Central memory CD8-positive, alpha-beta T cell (primary cell): Measurements from ENCODE around the gene PEX16.

Experiments
- ATAC-seq: fragments of 150-1000 bp; cut with Tn5 transposase; replicated peaks from 2 replicates; pipeline ENCODE4 v1.10.0; 2022; ENCODE audit warnings: mild to moderate bottlenecking, moderate FRiP score, moderate number of reproducible peaks; ENCODE audit not compliant: poor library complexity, severe bottlenecking; ENCODE audit errors: extremely low read depth
- DNase-seq, 2 donors: peaks; one replicate each; pipeline ENCODE4 v3.0.0; 2021; ENCODE audit warnings: low spot score in 2 of 2
- H3K27ac Mint-ChIP-seq: one replicate; pipeline ENCODE4 v1.8.0; 2022; ENCODE audit warnings: low read depth, mild to moderate bottlenecking, moderate library complexity, mixed read lengths
- H3K27me3 Mint-ChIP-seq: one replicate; pipeline ENCODE4 v1.8.0; 2022; ENCODE audit warnings: mixed read lengths
- H3K36me3 Mint-ChIP-seq: one replicate; pipeline ENCODE4 v1.8.0; 2022; ENCODE audit warnings: mild to moderate bottlenecking, moderate library complexity, mixed read lengths; ENCODE audit not compliant: insufficient read depth
- H3K4me1 Mint-ChIP-seq: one replicate; pipeline ENCODE4 v1.8.0; 2022; ENCODE audit warnings: mixed read lengths
- H3K4me3 Mint-ChIP-seq: one replicate; pipeline ENCODE4 v1.8.0; 2022; ENCODE audit warnings: mild to moderate bottlenecking, moderate library complexity, mixed read lengths
- H3K9me3 Mint-ChIP-seq: one replicate; pipeline ENCODE4 v1.8.0; 2022; ENCODE audit warnings: mixed read lengths

PEX16 gene

DNA sequence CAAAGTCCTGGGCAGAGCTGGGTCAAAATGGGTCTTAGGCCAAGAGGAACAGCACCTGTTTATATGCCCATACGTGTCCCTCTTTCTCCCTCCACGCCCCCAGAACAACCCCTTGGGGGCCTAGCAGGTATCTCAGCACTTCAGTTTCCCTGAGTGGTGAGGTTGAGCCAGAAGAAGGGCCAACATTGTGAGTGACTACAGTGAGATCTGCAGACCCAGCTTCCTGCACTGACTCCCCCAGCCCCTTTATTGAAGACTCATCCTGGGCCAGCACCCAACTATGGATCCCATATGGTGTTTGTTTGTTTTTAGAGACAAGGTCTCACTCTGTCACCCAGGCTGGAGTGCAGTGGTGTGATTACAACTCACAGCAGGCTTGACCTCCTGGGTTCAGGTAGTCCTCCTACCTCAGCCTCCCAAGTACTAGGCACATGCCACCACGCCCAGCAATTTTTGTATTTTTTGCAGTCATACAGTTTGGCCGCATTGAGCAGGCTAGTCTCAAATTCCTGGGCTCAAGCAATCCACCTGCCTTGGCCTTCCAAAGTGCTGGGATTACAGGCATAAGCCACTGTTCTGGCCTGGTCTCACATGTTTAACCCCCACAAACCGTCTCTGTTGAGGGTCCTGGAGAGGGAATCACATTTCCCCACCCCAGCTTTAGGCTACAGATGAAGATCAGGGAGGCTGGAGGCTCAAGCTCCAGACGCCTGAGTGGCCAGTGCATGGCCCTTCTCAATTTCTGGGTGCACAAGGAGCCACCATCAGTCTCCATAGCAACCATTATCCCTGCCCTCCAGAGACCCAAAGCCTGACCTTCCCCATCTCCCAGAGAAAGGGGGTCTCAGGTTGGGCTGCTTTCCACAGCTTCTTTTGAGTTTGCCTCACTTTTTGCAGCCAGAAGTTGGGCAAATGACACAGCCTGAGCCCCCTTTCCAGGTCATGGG lies 3.1 kb upstream of the PEX16 start:
- Mint-ChIP-seq H3K36me3 (peaks cover 12% of the 10 kb centered on the region), H3K4me1 (peaks cover 38% of the 10 kb centered on the region), H3K27me3 (no peaks in the 10 kb centered on the region), H3K27ac (no peak overlapping the region), H3K4me3 (peak overlapping the region; percentile 76), H3K9me3 (no peaks in the 10 kb centered on the region)
- no peak for ATAC-seq
- no peak for DNase-seq

DNA sequence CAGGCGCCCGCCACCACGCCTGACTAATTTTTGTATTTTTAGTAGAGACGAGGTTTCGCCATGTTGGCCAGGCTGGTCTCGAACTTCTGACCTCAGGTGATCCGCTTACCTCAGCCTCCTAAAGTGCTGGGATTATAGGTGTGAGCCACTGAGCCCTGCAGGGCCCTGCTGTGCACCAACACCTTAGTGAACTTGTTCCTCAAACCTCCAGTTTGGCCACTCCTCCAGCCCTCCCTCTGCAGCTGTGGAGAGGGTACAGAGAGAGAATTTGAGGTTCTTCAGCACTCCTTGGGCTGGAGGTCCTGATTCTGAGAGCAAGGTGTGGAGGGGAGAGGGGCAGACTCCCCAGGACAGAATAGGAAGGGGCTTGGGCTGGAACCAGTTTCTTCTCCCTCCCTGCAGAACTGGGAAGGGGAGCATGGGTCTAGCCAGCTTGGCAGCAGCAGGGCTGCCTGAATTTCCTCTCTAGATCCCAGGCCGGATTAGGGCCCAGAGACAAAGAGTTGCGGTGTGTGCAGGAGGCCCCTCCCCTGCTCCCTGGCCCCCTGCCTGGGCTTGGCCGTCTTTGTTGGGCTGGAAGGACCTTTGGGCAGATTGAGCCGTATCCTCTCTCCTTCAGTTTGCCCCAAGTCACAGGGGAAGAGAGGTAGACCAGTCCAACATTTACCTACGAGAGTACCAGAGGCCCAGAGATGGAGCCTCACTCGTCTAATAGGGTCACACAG lies 2.3 kb upstream of the PEX16 start:
- H3K4me3 Mint-ChIP-seq, result peak overlapping the region; percentile 82
- peaks cover 14% of the 10 kb centered on the region for H3K36me3 Mint-ChIP-seq
- ATAC-seq, result no peak
- no peaks in the 10 kb centered on the region for H3K9me3 Mint-ChIP-seq
- H3K27me3 Mint-ChIP-seq, result no peaks in the 10 kb centered on the region
- H3K27ac Mint-ChIP-seq, result peak overlapping the region; percentile 49
- DNase-seq, result no peak
- H3K4me1 Mint-ChIP-seq, result peaks cover 45% of the 10 kb centered on the region

DNA sequence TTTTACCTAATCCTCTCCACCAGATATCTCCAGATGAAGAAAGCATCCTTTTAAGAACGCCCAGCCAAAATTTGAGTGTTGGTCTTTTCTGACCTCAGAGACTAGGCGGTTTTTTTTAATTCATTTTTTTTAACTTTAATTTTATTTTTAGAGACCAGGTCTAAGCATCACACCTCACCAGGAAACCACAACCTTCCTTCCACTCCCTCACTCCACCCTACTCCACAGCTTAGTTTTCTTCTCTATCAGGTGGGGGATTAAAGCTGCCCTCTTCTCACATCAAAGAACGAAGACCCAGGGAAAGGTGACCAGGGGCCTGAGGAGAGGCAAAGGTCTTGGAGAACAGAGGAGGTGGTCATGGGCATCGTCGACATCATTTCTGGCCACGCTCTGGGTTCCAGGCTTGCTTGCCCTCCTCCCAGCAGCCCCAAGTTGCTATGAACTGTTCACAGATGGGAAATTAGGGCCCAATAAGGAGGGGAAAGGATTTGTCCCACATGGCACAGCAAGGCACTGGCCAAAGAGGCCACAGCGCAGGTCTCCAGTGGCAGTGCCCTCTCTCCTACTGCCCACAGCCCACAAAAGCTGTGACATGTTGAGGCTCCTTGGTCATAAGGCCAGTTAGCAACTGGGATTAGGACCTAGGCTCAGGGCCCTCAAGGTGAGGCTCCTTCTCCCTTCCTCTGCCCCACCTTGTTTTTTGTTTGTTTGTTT lies 1.4 kb upstream of the PEX16 start:
- ATAC-seq (no peak), DNase-seq (no peak)
- peak overlapping the region; percentile 82 for H3K4me3 Mint-ChIP-seq
- no peaks in the 10 kb centered on the region for H3K27me3 Mint-ChIP-seq
- H3K36me3 Mint-ChIP-seq, result peaks cover 19% of the 10 kb centered on the region
- peaks cover 40% of the 10 kb centered on the region for H3K4me1 Mint-ChIP-seq
- H3K27ac Mint-ChIP-seq, result peak overlapping the region; percentile 92
- no peaks in the 10 kb centered on the region for H3K9me3 Mint-ChIP-seq

DNA sequence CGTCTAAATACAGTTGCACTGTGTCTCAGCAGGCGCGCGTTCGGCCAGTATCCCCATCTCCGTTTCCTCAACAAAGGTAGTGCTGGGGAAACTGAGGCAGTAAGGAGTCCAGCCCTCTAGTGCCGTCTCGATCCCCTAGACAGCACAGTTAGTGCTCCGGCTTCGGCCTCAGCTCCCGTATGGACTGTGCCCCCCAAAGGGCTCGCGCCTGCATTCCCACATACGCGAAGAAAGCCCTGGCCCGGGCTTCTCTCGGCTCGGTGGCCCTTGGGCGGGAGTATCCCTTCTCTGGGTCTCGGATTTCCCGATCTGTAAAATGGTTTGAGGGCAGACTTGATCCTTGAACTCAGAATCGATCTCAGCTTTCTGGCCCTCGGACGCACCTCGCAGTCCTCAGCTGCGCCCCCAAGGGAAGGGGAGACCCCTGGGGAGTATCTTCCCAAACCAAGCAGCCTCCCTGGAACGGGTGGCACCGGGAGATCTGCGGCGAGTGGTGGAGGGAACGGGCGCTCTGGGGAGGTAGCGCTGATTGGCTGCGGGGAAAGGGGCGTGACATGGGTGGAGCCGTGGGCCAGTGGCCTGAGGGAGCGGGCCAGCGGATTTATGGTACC lies 759 bp upstream of the PEX16 start:
- peak overlapping the region; percentile 82 for H3K4me3 Mint-ChIP-seq
- H3K27ac Mint-ChIP-seq, result peak overlapping the region; percentile 92
- H3K27me3 Mint-ChIP-seq, result no peaks in the 10 kb centered on the region
- DNase-seq (no peak), ATAC-seq (peak; percentile 2)
- H3K9me3 Mint-ChIP-seq, result no peaks in the 10 kb centered on the region
- peaks cover 38% of the 10 kb centered on the region for H3K4me1 Mint-ChIP-seq
- H3K36me3 Mint-ChIP-seq, result peaks cover 23% of the 10 kb centered on the region

DNA sequence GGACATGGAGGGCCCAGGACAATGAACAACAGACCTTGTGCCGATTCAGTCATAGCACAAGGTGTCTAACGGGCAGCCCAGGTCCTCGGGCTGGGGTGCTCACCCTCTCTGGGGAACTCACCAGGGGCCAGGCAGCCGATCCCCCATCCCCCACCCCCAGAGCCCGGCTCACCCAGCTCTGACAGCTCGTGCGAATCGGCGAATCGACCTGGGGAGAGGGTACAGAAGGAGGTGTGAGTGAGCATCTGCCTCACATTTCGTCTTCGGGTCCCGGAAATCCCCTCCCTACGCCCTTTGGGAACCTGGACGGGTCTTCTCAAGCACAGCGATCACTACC lies 423 bp downstream of the PEX16 start:
- peaks cover 38% of the 10 kb centered on the region for H3K4me1 Mint-ChIP-seq
- DNase-seq (no peak), ATAC-seq (peak; percentile 3)
- H3K36me3 Mint-ChIP-seq, result peaks cover 23% of the 10 kb centered on the region
- H3K27ac Mint-ChIP-seq, result peak overlapping the region; percentile 92
- H3K4me3 Mint-ChIP-seq, result peak overlapping the region; percentile 82
- no peaks in the 10 kb centered on the region for H3K9me3 Mint-ChIP-seq
- H3K27me3 Mint-ChIP-seq, result no peaks in the 10 kb centered on the region

DNA sequence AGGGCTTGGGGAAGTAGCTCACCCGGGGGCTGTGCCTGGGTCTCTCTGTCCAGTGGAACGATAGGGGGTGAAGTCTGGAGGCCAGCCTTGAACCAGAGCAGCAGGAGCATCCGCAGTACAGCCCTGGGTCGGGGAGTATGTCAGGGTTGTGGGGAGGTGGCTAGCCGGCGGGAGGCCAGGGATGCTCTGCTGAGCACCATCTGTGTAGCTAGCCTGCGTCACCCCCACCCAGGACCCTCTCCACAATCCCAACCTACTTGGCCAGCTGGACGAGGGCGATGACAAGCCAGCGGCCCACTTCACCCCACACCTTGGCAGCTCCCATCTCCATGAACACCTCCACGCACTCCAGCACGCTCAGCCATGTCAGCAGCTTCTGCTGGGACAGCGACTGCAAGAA lies 2.2 kb downstream of the PEX16 start:
- Mint-ChIP-seq H3K27ac (no peak overlapping the region), H3K4me1 (peaks cover 38% of the 10 kb centered on the region), H3K36me3 (peaks cover 29% of the 10 kb centered on the region), H3K9me3 (no peaks in the 10 kb centered on the region), H3K4me3 (peak overlapping the region; percentile 82), H3K27me3 (no peaks in the 10 kb centered on the region)
- ATAC-seq (no peak), DNase-seq (no peak)

DNA sequence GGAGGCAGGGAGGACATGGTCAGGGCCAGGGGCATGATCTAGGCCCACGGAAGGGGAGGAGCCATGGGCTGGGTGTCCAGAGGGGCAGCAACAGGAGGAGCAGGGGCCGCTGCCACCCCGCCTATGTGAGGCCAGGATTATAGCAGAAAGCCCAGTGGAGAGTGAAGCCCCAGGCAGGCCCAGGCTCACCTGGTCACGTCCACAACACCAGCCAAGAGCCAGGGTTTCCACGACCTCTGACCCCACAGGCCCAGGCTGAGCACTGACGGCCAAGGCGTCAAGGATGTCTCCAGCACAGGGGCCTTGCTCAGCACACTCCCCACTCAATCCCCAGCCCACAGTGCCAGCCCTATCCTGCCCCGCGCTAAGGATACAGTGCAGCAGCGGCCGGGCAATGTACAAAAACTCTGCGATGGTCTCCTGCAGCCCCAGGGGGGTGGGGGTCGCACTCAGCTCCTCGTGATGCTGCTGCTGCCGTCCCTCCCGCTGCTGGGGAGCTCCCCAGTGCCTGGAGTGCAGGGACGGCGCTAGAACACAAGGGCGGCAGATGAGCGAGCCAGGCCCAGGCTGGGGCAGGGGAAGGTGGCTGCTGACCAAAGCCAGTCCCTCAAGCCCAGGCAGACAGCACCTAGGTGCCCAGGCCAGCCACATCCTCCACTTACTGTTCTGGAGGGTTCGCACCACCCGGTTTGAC lies 3.6 kb downstream of the PEX16 start:
- peaks cover 26% of the 10 kb centered on the region for H3K4me1 Mint-ChIP-seq
- no peaks in the 10 kb centered on the region for H3K9me3 Mint-ChIP-seq
- no peaks in the 10 kb centered on the region for H3K27me3 Mint-ChIP-seq
- H3K36me3 Mint-ChIP-seq, result peaks cover 30% of the 10 kb centered on the region
- ATAC-seq, result no peak
- H3K4me3 Mint-ChIP-seq, result peak overlapping the region; percentile 23
- no peak overlapping the region for H3K27ac Mint-ChIP-seq
- no peak for DNase-seq

DNA sequence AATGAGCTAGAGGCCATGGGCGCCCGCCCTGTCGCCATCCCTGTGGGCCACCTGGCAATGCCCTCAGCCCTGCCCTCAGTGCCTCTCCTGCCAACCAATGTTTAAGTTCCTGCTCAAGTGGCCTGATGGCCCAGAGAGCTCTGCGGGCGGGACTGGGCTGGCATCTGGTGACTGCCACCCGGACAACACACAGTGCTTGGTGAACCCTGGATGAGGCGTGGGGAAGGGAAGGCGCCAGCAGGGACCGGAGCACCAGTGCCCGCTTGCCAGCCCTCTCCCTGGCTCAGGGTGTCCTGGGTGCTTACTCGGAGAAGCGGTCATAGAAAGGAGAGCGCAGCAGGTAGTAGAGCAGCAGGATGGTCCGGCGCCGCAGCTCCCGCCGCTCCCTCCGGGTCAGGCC lies 4.2 kb downstream of the PEX16 start:
- H3K4me3 Mint-ChIP-seq, result no peak overlapping the region
- DNase-seq (no peak), ATAC-seq (no peak)
- peaks cover 29% of the 10 kb centered on the region for H3K36me3 Mint-ChIP-seq
- H3K4me1 Mint-ChIP-seq, result peaks cover 27% of the 10 kb centered on the region
- H3K9me3 Mint-ChIP-seq, result no peaks in the 10 kb centered on the region
- peak overlapping the region; percentile 8 for H3K27ac Mint-ChIP-seq
- H3K27me3 Mint-ChIP-seq, result no peaks in the 10 kb centered on the region

DNA sequence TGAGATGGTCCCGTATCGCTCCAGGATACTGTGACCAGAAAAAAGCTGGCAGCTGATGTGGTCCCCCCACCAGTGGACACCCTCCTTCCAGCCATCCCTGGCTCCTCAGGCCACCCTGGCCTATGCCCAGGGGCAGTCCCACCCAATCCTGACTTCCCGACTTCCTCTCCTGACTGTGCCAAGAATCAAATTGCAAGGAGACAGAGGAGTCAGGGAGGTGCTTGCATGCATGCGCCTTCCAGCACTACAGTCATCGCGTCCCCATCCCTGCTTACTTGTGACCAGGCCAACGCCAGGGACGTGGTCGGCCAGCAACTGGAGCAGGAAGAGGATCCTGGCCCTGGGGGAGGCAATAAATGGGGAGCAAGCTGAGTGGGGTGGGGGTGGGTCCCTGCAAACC lies 7.1 kb downstream of the PEX16 start:
- Mint-ChIP-seq H3K36me3 (peaks cover 27% of the 10 kb centered on the region), H3K27ac (no peak overlapping the region)

DNA sequence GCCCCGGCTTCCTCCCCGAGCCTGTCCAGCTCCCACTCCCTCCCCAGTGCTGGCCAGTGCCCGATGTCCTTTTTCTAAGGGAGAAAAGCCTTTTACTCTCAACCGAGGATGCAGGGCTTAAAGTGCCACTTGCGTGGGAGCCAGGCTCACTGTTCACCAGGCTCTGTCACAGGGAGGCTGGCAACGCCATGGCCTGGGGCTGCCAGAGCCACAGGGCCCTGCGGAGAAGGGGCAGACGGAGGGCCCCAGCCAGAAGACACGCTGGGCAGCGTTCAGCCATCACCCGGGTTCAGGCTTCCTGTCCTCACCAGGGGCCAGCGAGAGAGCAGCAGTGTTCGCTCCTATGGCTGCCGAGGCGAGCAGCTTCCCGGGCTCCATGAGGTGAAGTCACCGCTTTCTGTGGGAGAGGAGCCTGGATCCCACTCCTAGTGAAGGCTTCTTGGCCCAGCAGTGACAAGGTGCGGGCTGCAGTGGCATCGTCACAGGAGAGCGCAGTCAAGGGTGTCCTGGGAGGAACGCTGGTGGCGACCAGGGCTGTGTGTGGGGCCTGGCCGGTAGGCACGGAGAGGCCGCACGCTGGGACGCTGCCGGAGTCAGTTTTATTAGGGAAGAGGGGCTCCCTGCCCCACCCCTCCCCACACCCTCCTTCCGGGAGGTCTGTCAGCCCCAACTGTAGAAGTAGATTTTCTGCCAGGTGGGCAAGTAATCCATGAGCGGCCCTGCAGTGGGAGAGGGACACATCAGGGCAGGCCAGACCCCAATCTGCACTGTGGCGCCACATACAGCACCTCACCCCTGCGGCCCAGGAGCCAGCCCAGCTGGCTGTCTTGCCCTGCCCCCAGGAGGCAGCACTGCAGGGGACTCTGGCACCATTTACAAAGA lies 7.8 kb downstream of the PEX16 start:
- no peaks in the 10 kb centered on the region for H3K9me3 Mint-ChIP-seq
- DNase-seq (no peak), ATAC-seq (no peak)
- H3K27ac Mint-ChIP-seq, result no peak overlapping the region
- H3K27me3 Mint-ChIP-seq, result no peaks in the 10 kb centered on the region
- H3K4me3 Mint-ChIP-seq, result no peak overlapping the region
- H3K4me1 Mint-ChIP-seq, result peaks cover 18% of the 10 kb centered on the region
- H3K36me3 Mint-ChIP-seq, result peaks cover 26% of the 10 kb centered on the region

More for the DNA sequence above, 7.1 kb downstream of the PEX16 start:
- Mint-ChIP-seq H3K4me1 (peaks cover 23% of the 10 kb centered on the region), H3K4me3 (no peak overlapping the region), H3K27me3 (no peaks in the 10 kb centered on the region), H3K9me3 (no peaks in the 10 kb centered on the region)
- ATAC-seq (no peak), DNase-seq (no peak)

DNA sequence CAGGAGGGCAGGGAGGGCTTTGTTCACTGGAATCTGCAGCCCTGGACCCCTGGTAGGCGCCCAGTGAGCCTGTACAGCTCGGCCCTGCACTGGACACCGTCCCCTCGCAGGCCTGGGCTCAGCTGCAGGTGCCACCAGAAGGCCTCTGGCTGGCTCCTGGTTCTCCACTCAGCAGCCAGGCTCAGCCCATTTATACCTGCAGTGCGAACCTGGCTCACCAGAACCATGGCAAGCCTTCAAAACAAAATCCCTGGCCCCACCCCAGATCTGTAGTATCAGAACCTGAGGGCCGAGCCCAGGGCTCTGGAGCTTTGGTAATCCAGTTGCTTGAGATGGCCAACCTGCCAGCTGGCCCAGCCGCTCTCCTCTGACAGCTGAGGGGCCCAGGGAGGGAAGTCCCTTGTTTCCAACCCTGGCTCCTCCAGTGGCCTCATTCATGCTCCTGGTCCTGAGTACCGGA lies 9.7 kb downstream of the PEX16 start:
- no peaks in the 10 kb centered on the region for H3K27me3 Mint-ChIP-seq
- H3K4me1 Mint-ChIP-seq, result peaks cover 18% of the 10 kb centered on the region
- H3K9me3 Mint-ChIP-seq, result no peaks in the 10 kb centered on the region
- H3K36me3 Mint-ChIP-seq, result peaks cover 26% of the 10 kb centered on the region
- ATAC-seq (no peak), DNase-seq (no peak)
- no peak overlapping the region for H3K4me3 Mint-ChIP-seq
- peak overlapping the region; percentile 14 for H3K27ac Mint-ChIP-seq
